Thyroid gland (tissue), 4 donors: ENCODE data around the gene GHRHR. TPM values are rescaled to one million over a fixed set of nuclear protein-coding genes. Genes with fewer than 3 reads are reported as not detected.

Experiments
- DNase-seq, 2 donors: peaks; one replicate each; pipeline ENCODE4 v3.0.0-alpha.2; 2019
- H3K27ac ChIP-seq, 3 donors: fragments of 200-600 bp; sonication (generic); 1 replicate in 2 of 3; 2 replicates in 1 of 3; pipeline ENCODE4 v1.5.1; 2016 to 2019; ENCODE audit warnings: mild to moderate bottlenecking in 1 of 3, moderate library complexity in 1 of 3
- H3K27me3 ChIP-seq: fragments of 200-600 bp; sonication (generic); one replicate; pipeline ENCODE4 v1.5.1; 2019
- H3K36me3 ChIP-seq, 2 donors: fragments of 200-600 bp; sonication (generic); one replicate each; pipeline ENCODE4 v1.5.1; 2016 to 2019
- H3K4me1 ChIP-seq, 2 donors: fragments of 200-600 bp; sonication (generic); one replicate each; pipeline ENCODE4 v1.5.1; 2017 to 2019
- H3K4me3 ChIP-seq, 3 donors: fragments of 200-600 bp; sonication (generic); replicated peaks in 1 of 3; 1 replicate in 2 of 3; 2 replicates in 1 of 3; pipeline ENCODE4 v1.5.1; 2016; ENCODE audit warnings: mild to moderate bottlenecking in 1 of 3
- H3K9me3 ChIP-seq: fragments of 200-600 bp; sonication (generic); one replicate; pipeline ENCODE4 v1.5.1; 2017
- POLR2A ChIP-seq, 2 donors: fragments of 450-650 bp; IDR thresholded peaks; one replicate each; pipeline ENCODE4 v1.6.1; 2017; ENCODE audit warnings: antibody characterized with exemption in 2 of 2, mild to moderate bottlenecking in 2 of 2, moderate library complexity in 1 of 2
- WGBS, 2 donors: methylation state at CpG; one replicate each; pipeline ENCODE4 v1.1.5; 2017; 5-methylcytosine and 5-hydroxymethylcytosine counted together
- intact Hi-C: fragments of 100-400 bp; cut with DNase I; formaldehyde crosslinking; loops from one replicate; pipeline ENCODE4 v1.15.1; 2023
- total RNA-seq, 4 donors: library from RNA; depleted of rRNA; stranded (reverse); fragments of >200 nt; gene quantifications; one replicate each; pipeline ENCODE4 v1.2.3, GENCODE V29; 2016
- TF ChIP-seq, protein P1 (sequence below), 6 experiments: fragments of 200-600 bp in 3 of 6; fragments of 450-650 bp in 3 of 6; sonication (generic) in 3 of 6; IDR thresholded peaks; one replicate each; pipeline ENCODE4 v1.5.1; 2016 to 2019; ENCODE audit warnings: antibody characterized with exemption in 6 of 6, mild to moderate bottlenecking in 2 of 6, inconsistent platforms in 1 of 6, moderate library complexity in 1 of 6

GHRHR gene
- total RNA-seq, 4 donors from 2014 or later, result 0.54 TPM; not detected in 3

DNA sequence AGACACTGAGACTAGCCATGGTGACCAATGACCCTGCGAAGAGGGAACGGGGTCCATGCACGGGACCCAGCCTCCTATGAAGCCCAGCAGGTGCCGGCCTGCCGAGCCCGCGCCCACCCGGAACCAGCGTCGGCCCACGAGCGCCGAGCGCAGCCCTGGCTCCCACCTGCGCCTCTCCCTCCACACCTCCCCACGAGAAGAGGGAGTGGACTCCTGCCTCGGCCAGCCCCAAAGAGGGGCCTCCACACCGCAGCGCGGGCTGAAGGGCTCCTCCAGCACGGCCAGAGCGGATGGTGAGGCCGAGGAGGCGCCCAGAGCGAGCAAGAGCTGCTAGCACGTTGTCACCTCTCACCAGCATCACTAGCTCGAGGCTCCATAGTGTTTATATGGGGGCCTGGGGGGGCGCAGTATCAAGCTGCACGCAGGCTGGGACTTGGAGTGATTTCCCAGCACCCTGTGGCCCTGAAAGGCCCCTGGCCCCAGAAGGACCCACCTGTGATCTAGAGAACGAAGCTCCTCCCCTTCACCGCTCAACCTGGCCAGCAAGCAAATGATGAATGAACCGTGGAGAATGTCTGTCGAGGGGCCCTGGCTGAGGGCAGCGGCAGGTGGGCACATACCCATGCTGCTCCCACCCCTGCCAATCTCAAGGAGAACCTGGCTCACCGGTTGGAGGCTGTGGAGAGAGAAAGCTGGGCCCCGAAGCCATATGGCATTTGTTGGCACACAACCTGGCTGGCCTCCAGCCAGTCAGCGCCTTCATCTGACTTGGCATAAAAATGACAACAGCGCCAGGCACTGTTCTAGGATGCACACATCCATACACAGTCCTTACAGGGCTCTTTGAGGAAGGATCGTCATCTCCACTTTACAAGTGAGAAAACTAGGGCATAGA is 30.7 kb downstream of the GHRHR start:
- WGBS, 2 donors, result 92 to 94% methylated on average over 33 to 37 of the region's 39 CpGs
- Histone ChIP-seq H3K4me3 (no peak overlapping the region), H3K27ac (no peak overlapping the region), H3K9me3 (no peaks in the 10 kb centered on the region), H3K36me3 (no peaks in the 10 kb centered on the region), H3K4me1 (no peaks in the 10 kb centered on the region), H3K27me3 (no peaks in the 10 kb centered on the region)
- intact Hi-C loops, result no loop called here
- TF ChIP-seq POLR2A (IDR thresholded peaks at IDR 0.05), result no peak
- TF ChIP-seq, protein P1, sequence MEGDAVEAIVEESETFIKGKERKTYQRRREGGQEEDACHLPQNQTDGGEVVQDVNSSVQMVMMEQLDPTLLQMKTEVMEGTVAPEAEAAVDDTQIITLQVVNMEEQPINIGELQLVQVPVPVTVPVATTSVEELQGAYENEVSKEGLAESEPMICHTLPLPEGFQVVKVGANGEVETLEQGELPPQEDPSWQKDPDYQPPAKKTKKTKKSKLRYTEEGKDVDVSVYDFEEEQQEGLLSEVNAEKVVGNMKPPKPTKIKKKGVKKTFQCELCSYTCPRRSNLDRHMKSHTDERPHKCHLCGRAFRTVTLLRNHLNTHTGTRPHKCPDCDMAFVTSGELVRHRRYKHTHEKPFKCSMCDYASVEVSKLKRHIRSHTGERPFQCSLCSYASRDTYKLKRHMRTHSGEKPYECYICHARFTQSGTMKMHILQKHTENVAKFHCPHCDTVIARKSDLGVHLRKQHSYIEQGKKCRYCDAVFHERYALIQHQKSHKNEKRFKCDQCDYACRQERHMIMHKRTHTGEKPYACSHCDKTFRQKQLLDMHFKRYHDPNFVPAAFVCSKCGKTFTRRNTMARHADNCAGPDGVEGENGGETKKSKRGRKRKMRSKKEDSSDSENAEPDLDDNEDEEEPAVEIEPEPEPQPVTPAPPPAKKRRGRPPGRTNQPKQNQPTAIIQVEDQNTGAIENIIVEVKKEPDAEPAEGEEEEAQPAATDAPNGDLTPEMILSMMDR (IDR thresholded peaks at IDR 0.05), result no peak
- DNase-seq, result no peak

DNA sequence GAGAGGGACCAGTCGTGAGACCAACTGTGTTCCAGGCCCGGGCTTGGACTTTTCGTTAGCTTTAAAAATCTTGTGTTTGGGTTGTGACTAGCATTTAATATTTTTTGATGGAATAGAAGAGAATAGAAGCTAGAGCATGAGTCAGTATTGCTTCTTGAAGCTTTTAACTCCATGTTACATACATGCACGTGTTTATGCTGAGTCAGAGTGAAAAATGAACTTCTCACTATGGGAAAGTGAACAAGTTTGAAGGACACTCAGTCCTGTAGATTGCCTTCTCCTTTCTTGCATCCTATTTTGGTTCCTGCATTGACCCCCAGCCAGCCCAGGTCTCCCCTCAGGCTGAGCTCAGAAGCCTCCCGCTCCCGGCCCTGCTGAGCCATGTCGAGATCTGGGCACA is 31.8 kb downstream of the GHRHR start:
- intact Hi-C loops, result no loop called here
- 83 to 89% methylated on average over 7 of the region's 7 CpGs for WGBS, 2 donors
- TF ChIP-seq POLR2A (IDR thresholded peaks at IDR 0.05), result no peak
- TF ChIP-seq, protein P1 (IDR thresholded peaks at IDR 0.05), result no peak
- H3K36me3 ChIP-seq, result no peaks in the 10 kb centered on the region
- H3K9me3 ChIP-seq, result no peaks in the 10 kb centered on the region
- no peaks in the 10 kb centered on the region for H3K27me3 ChIP-seq
- H3K4me3 ChIP-seq, result no peak overlapping the region
- H3K4me1 ChIP-seq, result no peaks in the 10 kb centered on the region
- no peak overlapping the region for H3K27ac ChIP-seq
- DNase-seq, result no peak

DNA sequence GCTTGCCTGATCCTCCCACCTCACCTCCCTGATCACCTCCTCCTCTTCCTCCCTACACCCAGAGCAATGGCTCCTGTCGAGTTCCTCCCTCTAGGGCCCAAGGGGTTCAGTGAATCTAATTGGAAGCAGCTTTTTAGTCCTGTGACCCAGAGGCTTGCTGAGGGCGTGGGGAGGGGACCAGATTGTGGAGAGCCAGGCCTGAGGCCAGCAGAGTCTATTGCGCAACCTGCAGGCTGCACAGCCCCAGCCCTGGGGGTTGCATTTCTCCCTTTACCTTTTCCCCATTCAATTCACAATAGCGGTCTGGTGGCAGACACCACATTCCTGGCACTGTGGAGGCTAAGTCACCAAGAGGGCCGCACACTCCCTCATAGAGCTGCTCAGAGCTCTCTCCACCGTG is 32.5 kb downstream of the GHRHR start:
- DNase-seq, result no peak
- intact Hi-C loops, result no loop called here
- H3K4me3 ChIP-seq, result no peak overlapping the region

DNA sequence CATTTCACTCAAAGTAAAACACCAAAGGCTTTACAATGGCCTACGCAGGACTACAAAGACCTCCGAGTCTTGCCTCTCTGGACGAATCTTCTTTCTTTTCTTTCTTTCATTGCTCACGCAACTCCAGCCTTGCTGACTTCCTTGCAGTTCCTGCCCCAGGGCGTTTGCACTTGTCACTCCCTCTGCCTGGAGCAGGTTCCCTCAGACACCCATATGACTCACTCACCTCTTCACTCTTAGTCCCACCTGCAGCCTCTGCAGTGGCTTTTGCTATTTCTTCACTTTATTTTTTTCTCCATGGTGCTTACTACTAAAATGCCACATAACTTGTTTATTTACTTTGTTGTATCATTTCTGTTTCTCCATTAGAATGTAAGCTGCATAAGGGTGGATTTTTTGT is 33.1 kb downstream of the GHRHR start:
- H3K36me3 ChIP-seq, result no peaks in the 10 kb centered on the region
- no peaks in the 10 kb centered on the region for H3K9me3 ChIP-seq
- TF ChIP-seq POLR2A (IDR thresholded peaks at IDR 0.05), result no peak
- TF ChIP-seq, protein P1 (IDR thresholded peaks at IDR 0.05), result no peak
- H3K4me1 ChIP-seq, result no peaks in the 10 kb centered on the region
- 86 to 90% methylated on average over 5 of the region's 5 CpGs for WGBS, 2 donors
- no peak overlapping the region for H3K27ac ChIP-seq
- intact Hi-C loops, result no loop called here
- H3K4me3 ChIP-seq, result no peak overlapping the region
- H3K27me3 ChIP-seq, result no peaks in the 10 kb centered on the region
- no peak for DNase-seq

More for the DNA sequence above, 32.5 kb downstream of the GHRHR start:
- H3K27me3 ChIP-seq, result no peaks in the 10 kb centered on the region
- no peaks in the 10 kb centered on the region for H3K36me3 ChIP-seq
- H3K9me3 ChIP-seq, result no peaks in the 10 kb centered on the region
- H3K27ac ChIP-seq, result no peak overlapping the region
- no peaks in the 10 kb centered on the region for H3K4me1 ChIP-seq
- 67 to 81% methylated on average over 5 to 6 of the region's 6 CpGs for WGBS, 2 donors
- TF ChIP-seq, protein P1 (IDR thresholded peaks at IDR 0.05), result no peak
- TF ChIP-seq POLR2A (IDR thresholded peaks at IDR 0.05), result no peak

DNA sequence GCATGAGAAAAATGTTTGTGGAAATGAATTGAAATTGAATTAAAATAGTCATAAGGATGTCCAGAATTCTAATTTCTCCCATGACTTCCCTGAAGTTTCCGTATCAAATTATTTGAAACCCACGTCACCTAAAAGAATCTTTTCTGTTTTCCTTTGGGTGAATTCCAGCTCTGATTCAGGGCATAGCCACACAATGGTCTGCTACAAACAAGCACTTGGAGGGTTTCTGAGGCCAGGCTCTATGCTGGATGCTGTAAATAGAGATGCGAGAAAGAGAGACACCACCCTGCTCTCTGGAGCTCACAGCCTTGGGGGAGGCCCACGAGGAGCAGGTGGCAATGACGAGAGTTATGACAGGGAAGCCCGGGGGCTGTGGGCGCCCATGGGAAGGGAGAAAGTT is 33.6 kb downstream of the GHRHR start:
- DNase-seq, result no peak
- Histone ChIP-seq H3K9me3 (no peaks in the 10 kb centered on the region), H3K36me3 (no peaks in the 10 kb centered on the region), H3K4me3 (no peak overlapping the region), H3K4me1 (no peaks in the 10 kb centered on the region), H3K27me3 (no peaks in the 10 kb centered on the region), H3K27ac (no peak overlapping the region)
- no peak for TF ChIP-seq POLR2A (IDR thresholded peaks at IDR 0.05)
- TF ChIP-seq, protein P1 (IDR thresholded peaks at IDR 0.05), result no peak
- intact Hi-C loops, result no loop called here
- 84 to 85% methylated on average over 7 of the region's 7 CpGs for WGBS, 2 donors
